GM12891 (cell line): ENCODE measurements around the gene ABCB6.

Source experiments
- POLR2A ChIP-seq: IDR thresholded peaks from 2 replicates; pipeline ENCODE4 v1.6.1; 2011; ENCODE audit warnings: low read depth, low read length, control low read depth
- POLR2AphosphoS5 ChIP-seq: IDR thresholded peaks from 2 replicates; pipeline ENCODE4 v1.6.1; 2011; ENCODE audit warnings: low read depth, low read length, control low read depth
- TAF1 ChIP-seq: IDR thresholded peaks from 2 replicates; pipeline ENCODE4 v1.6.1; 2011; ENCODE audit warnings: low read depth, low read length, control low read depth

DNA sequence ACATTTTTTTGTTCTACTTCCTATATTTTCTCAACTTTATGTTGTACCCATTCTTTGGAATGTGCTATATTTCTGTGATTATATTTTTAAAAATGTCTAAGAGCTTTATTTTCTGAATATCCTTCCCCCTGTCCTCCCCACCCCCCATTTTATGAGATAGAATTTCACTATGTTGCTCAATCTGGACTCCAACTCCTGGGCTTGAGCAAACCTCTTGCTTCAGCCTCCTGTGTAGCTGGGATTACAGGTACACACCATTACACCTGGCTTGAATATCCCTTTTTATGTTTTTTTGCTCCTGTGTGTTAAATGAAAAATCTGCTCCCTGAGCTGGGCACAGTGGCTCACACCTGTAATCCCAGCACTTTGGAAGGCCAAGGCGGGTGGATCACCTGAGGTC is 21.4 kb downstream of the ABCB6 start:
- TF ChIP-seq POLR2A = no peak
- no peak for TF ChIP-seq POLR2AphosphoS5
- TF ChIP-seq TAF1 = no peak
